HT-29 (cell line): ENCODE measurements around the gene MN1. TPM values are rescaled to one million over a fixed set of nuclear protein-coding genes. Genes with fewer than 3 reads are reported as not detected.
A peak's percentile ranks its signal among the peaks of the same experiment; 100 is the strongest.

ENCODE experiments used
- DNase-seq: peaks from one replicate; pipeline ENCODE4 v3.0.0-alpha.2; 2015; ENCODE audit warnings: low spot score
- total RNA-seq: library from RNA; depleted of rRNA; stranded (reverse); fragments of >200 nt; shearing (Covaris generic); gene quantifications from 2 replicates; pipeline ENCODE4 v1.2.3, GENCODE V29; 2014; rRNA removed

The MN1 gene
- total RNA-seq, 1 experiment from 2014 or later: not detected

GRCh38 chr22:27718186-27719035, 83.1 kb downstream of the MN1 start:
- DNase-seq: peak; percentile 37

GRCh38 chr22:27717094-27717493, 84.5 kb downstream of the MN1 start:
- no peak for DNase-seq

GRCh38 chr22:27716074-27716473, 85.5 kb downstream of the MN1 start:
- no peak for DNase-seq

- no peak for DNase-seq
Measured at GRCh38 chr22:27715106-27715505, 86.5 kb downstream of the MN1 start.

GRCh38 chr22:27714068-27714467, 87.5 kb downstream of the MN1 start:
- DNase-seq: no peak

GRCh38 chr22:27713461-27713860, 88.1 kb downstream of the MN1 start:
- no peak for DNase-seq

GRCh38 chr22:27711756-27712155, 89.8 kb downstream of the MN1 start:
- DNase-seq: no peak

- DNase-seq: no peak
Measured at GRCh38 chr22:27711012-27711411, 90.5 kb downstream of the MN1 start.

GRCh38 chr22:27709919-27710675, 91.5 kb downstream of the MN1 start:
- DNase-seq: no peak

GRCh38 chr22:27706489-27706888, 95.1 kb downstream of the MN1 start:
- DNase-seq: no peak

GRCh38 chr22:27705408-27706080, 96.0 kb downstream of the MN1 start:
- DNase-seq: no peak

- no peak for DNase-seq
Measured at GRCh38 chr22:27704581-27704980, 97.0 kb downstream of the MN1 start.

GRCh38 chr22:27699383-27700019, 102.1 kb downstream of the MN1 start:
- DNase-seq: no peak

GRCh38 chr22:27698813-27699212, 102.7 kb downstream of the MN1 start:
- DNase-seq: no peak

Other genes with a start within 250 kb of the MN1 start
- gene PITPNB, start 117.5 kb upstream of the MN1 start, total RNA-seq: 9.5 and 12.3 TPM in 2 replicates